ENCODE data around the gene TMEM203.

TMEM203 gene

GRCh38 chr9:137199411-137200121 is 5.9 kb downstream of the TMEM203 start:
- in situ Hi-C loops (cut with HindIII; ENCODE audit: low sequenced_read_pairs): no loop called here

- in situ Hi-C loops (cut with HindIII; ENCODE audit: low sequenced_read_pairs): no loop called here
Measured at GRCh38 chr9:137198902-137199283, 6.6 kb downstream of the TMEM203 start.

GRCh38 chr9:137198051-137198901 is 7.2 kb downstream of the TMEM203 start:
- in situ Hi-C loops (cut with HindIII; ENCODE audit: low sequenced_read_pairs): no loop called here

- in situ Hi-C loops (cut with HindIII; ENCODE audit: low sequenced_read_pairs): no loop called here
Measured at GRCh38 chr9:137195525-137196220, 9.8 kb downstream of the TMEM203 start.

GRCh38 chr9:137194909-137195308 is 10.5 kb downstream of the TMEM203 start:
- in situ Hi-C loops (cut with HindIII; ENCODE audit: low sequenced_read_pairs): no loop called here

GRCh38 chr9:137194388-137194787 is 11.1 kb downstream of the TMEM203 start:
- in situ Hi-C loops (cut with HindIII; ENCODE audit: low sequenced_read_pairs): no loop called here

GRCh38 chr9:137193771-137194170 is 11.7 kb downstream of the TMEM203 start:
- in situ Hi-C loops (cut with HindIII; ENCODE audit: low sequenced_read_pairs): no loop called here

GRCh38 chr9:137192859-137193258 is 12.6 kb downstream of the TMEM203 start:
- in situ Hi-C loops (cut with HindIII; ENCODE audit: low sequenced_read_pairs): no loop called here

GRCh38 chr9:137192448-137192780 is 13.0 kb downstream of the TMEM203 start:
- in situ Hi-C loops (cut with HindIII; ENCODE audit: low sequenced_read_pairs): no loop called here

GRCh38 chr9:137191691-137192447 is 13.6 kb downstream of the TMEM203 start:
- in situ Hi-C loops (cut with HindIII; ENCODE audit: low sequenced_read_pairs): no loop called here

GRCh38 chr9:137191245-137191644 is 14.2 kb downstream of the TMEM203 start:
- in situ Hi-C loops (cut with HindIII; ENCODE audit: low sequenced_read_pairs): no loop called here

- in situ Hi-C loops (cut with HindIII; ENCODE audit: low sequenced_read_pairs): no loop called here
Measured at GRCh38 chr9:137190315-137190856, 15.1 kb downstream of the TMEM203 start.

GRCh38 chr9:137189297-137190295 is 15.9 kb downstream of the TMEM203 start:
- in situ Hi-C loops (cut with HindIII; ENCODE audit: low sequenced_read_pairs): no loop called here

- in situ Hi-C loops (cut with HindIII; ENCODE audit: low sequenced_read_pairs): no loop called here
Measured at GRCh38 chr9:137188490-137189296, 16.8 kb downstream of the TMEM203 start, which contains the start of the genes ANAPC2 and SSNA1. ANAPC2 (minus strand) TSS chr9:137188560; CDS start chr9:137188532, 28 bp downstream. SSNA1 (plus strand) TSS chr9:137188676; CDS start chr9:137188727, 51 bp downstream.

GRCh38 chr9:137188086-137188489 is 17.4 kb downstream of the TMEM203 start:
- in situ Hi-C loops (cut with HindIII; ENCODE audit: low sequenced_read_pairs): no loop called here

GRCh38 chr9:137187386-137187785 is 18.1 kb downstream of the TMEM203 start:
- in situ Hi-C loops (cut with HindIII; ENCODE audit: low sequenced_read_pairs): no loop called here

GRCh38 chr9:137186385-137186784 is 19.1 kb downstream of the TMEM203 start:
- in situ Hi-C loops (cut with HindIII; ENCODE audit: low sequenced_read_pairs): no loop called here

- in situ Hi-C loops (cut with HindIII; ENCODE audit: low sequenced_read_pairs): no loop called here
Measured at GRCh38 chr9:137185921-137186320, 19.5 kb downstream of the TMEM203 start.

Data from endothelial cell of hepatic sinusoid (primary cell).